ENCODE data around the gene BPGM.
"Not testable (repeated sequence)": the region's sequence is repeated elsewhere in the genome, so short reads cannot be mapped to it uniquely, and the experiment has no call there.

Gene BPGM

DNA sequence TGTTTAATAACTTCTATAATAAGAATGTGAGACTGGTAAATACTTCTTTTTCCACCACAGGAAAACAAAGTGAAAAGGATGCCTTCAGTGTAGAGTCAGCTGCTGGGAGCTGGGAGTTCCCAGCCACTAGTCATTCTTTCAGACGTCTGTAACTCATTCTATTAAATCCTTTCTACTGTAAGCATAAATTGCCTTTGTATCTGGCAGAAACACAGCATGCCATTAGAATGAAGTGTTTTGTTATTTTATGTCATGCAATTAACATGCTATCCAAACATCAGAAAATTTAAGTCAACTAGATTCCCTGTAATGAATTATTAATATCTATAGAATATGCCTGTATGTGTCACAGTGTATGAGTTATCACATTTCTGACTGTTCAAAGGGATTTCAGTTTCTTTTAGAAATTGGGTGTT is 14.3 kb downstream of the BPGM start:
- no peak for DNase-seq (ENCODE audit: low spot score)
- in situ Hi-C loops (cut with MboI; ENCODE audit: low pct_unique_long_range_greater_than_20kb, low sequenced_read_pairs, unreplicated experiment), result no loop called here
- TF ChIP-seq, protein P1, sequence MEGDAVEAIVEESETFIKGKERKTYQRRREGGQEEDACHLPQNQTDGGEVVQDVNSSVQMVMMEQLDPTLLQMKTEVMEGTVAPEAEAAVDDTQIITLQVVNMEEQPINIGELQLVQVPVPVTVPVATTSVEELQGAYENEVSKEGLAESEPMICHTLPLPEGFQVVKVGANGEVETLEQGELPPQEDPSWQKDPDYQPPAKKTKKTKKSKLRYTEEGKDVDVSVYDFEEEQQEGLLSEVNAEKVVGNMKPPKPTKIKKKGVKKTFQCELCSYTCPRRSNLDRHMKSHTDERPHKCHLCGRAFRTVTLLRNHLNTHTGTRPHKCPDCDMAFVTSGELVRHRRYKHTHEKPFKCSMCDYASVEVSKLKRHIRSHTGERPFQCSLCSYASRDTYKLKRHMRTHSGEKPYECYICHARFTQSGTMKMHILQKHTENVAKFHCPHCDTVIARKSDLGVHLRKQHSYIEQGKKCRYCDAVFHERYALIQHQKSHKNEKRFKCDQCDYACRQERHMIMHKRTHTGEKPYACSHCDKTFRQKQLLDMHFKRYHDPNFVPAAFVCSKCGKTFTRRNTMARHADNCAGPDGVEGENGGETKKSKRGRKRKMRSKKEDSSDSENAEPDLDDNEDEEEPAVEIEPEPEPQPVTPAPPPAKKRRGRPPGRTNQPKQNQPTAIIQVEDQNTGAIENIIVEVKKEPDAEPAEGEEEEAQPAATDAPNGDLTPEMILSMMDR (IDR thresholded peaks at IDR 0.05; ENCODE audit: extremely low read depth, insufficient read depth, missing control alignments), result no peak

DNA sequence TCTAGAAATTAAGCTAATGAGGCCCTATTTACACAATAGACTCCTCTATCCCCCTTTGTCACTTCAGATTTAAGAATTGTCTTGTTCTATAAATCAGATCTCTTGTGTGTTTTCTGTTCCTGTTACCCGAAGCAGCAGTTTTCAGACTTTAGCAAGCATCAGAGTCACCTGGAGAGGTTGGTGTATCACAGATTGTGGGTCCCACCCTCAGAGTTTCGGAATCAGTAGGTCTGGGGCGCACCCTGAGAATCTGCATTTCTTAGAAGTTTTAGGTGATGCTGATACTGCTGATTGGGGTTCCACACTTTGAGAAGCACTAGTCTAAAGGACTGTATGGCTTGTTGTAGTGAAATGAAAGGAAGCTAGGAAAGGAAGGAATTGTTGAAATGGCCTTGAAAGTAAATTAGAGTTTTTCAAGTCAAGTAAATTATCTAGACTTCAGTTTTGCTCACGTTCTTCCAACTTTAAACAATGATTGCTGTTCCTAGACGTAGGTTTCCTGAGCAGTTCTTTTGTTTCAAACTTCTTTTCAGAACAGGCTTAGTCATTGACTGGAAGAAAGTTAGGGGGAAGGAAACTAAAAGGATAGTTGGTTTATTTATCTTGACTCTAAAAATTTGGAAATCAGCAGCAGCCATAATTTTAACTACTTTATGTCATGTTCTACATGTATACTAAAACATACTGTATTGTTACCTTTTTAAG is 15.7 kb downstream of the BPGM start:
- TF ChIP-seq, protein P1 (IDR thresholded peaks at IDR 0.05; ENCODE audit: extremely low read depth, insufficient read depth, missing control alignments), result no peak
- DNase-seq (ENCODE audit: low spot score), result no peak
- in situ Hi-C loops (cut with MboI; ENCODE audit: low pct_unique_long_range_greater_than_20kb, low sequenced_read_pairs, unreplicated experiment), result no loop called here

DNA sequence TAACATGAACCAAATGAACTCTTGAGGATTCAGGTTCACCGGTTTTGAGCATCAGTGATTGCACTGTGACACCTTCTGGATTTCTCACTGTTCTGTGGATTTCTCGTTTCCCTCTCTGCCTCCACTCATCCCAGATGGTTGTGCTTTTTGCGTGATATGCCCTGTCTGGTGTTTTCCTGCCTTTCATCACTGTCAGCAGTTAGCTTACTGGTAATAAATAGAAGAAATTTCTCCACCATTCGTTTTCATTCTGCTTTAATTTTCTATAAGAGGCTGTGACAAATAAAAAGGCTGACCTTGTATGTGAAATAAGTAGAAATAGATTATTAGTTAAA is 16.2 kb downstream of the BPGM start:
- in situ Hi-C loops (cut with MboI; ENCODE audit: low pct_unique_long_range_greater_than_20kb, low sequenced_read_pairs, unreplicated experiment), result no loop called here
- DNase-seq (ENCODE audit: low spot score), result no peak
- TF ChIP-seq, protein P1 (IDR thresholded peaks at IDR 0.05; ENCODE audit: extremely low read depth, insufficient read depth, missing control alignments), result no peak

DNA sequence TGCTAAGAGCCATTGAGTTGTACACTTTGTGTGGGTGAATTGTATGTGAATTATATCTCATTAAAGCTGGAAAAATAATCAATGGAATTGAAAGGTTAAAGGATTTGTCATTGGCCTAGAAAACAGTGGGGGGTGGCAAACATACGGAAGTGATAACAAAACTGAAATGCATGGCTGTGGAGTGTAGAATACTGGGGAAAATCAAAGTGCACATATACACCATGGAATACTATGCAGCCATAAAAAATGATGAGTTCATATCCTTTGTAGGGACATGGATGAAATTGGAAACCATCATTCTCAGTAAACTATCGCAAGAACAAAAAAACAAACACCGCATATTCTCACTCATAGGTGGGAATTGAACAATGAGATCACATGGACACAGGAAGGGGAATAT is 18.4 kb downstream of the BPGM start:
- in situ Hi-C loops (cut with MboI; ENCODE audit: low pct_unique_long_range_greater_than_20kb, low sequenced_read_pairs, unreplicated experiment); DNase-seq (ENCODE audit: low spot score): not testable (repeated sequence)

DNA sequence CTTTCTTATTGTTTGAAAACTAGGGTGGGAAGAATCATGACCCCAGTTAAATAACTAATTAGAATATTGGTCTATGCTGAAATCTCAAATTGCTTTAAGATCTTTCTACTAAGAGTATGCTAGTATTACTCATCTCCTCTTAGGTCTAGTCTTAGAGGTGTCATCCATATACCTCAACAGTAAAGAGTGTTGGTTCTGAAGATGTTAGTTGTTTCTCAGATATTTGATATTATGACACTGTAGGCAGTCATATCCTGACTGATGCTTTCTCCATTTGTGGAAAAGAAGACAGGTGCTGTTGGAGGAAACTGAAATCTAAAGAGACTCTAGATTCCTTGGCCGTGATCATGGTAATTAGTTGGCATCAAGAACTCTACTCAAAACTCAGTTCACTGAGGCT is 21.2 kb downstream of the BPGM start:
- in situ Hi-C loops (cut with MboI; ENCODE audit: low pct_unique_long_range_greater_than_20kb, low sequenced_read_pairs, unreplicated experiment), result no loop called here
- DNase-seq (ENCODE audit: low spot score), result no peak
- TF ChIP-seq, protein P1 (IDR thresholded peaks at IDR 0.05; ENCODE audit: extremely low read depth, insufficient read depth, missing control alignments), result no peak

DNA sequence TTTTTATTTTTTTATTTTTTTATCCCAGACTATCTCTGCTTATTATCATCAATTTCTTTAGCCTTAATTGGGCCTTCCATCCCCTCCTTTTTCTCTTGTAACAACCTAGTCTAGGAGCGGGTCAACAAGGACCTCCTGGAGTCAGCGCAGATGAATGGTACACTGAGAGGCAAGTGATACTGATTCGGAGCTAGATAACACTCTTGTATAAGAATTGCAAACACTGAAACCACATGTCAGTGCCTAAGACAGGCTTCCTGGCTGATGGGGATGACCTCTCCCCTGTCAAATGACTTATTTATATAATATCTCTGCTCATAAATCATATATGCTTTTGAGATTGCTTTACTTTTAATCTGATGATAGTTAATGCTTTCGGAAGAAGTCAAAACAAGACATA is 22.7 kb downstream of the BPGM start:
- no peak for DNase-seq (ENCODE audit: low spot score)
- TF ChIP-seq, protein P1 (IDR thresholded peaks at IDR 0.05; ENCODE audit: extremely low read depth, insufficient read depth, missing control alignments), result no peak
- in situ Hi-C loops (cut with MboI; ENCODE audit: low pct_unique_long_range_greater_than_20kb, low sequenced_read_pairs, unreplicated experiment), result no loop called here

DNA sequence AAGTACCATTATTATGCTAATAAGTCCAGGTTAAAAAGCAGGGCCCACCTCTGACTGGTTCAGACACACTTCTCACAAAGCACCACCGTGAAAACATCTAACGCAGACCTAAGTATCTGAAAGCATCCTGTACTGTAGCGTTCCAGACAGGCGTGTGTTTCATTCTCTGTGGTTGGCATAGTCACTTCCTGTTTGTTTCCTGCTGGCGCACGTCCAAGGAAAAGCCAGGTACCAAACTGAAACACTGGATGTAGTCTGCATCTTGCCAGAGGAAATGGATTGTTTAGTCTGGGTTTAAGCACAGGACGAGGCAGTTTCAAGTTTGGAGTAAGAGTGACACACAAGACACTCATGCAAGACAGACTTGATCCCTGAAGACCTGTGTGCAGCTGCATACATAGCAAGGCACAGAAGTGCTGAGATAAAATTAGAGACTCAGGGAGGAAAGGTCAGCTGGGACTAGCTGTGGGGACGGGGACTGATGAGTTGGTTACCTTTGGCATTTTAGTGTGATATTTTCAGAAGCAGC is 23.3 kb downstream of the BPGM start:
- in situ Hi-C loops (cut with MboI; ENCODE audit: low pct_unique_long_range_greater_than_20kb, low sequenced_read_pairs, unreplicated experiment), result no loop called here
- DNase-seq (ENCODE audit: low spot score), result no peak
- TF ChIP-seq, protein P1 (IDR thresholded peaks at IDR 0.05; ENCODE audit: extremely low read depth, insufficient read depth, missing control alignments), result no peak
